Limb (tissue), 2 donors: Measurements from ENCODE around the gene TUBA1B.

Experiments
- DNase-seq, 2 donors: peaks; one replicate each; pipeline ENCODE4 v3.0.0-alpha.2; 2016; ENCODE audit errors: extremely low spot score in 2 of 2

The TUBA1B gene

DNA sequence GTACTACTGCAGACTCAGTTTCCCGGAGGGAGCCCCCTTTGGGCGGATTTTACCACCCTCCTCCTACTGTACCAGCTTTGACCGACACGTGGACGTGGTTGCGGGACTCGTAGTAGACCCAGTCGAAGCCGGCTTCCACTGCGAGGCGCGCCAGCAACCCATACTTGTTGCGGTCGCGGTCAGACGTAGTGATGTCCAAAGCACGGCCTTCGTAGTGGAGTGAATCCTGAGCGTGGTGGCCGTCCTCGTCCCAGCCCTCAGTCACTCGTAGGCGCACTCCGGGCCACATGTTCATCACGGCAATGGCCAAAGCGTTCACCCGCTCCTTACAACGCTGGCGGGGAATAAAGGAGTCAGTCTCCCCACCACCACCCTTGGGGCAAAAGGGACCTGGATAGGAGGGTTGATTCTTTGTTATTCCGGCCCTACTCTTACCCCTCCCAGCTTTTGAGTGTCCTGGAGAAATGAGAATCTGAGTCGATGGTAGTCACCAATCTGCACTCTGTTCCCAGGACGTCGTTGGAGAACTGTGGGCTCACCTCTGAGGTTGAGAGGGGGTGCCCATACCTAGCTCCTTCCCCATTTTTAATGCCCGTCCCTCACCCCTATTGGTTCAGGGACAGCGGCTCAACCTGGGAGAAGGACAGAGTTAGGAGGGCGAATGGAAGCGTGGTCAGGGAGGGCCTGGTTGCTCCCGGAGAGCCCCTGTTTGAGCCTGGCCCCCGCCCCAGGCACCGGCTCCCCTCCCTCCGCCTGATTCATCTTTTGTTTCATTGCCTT lies 39.9 kb downstream of the TUBA1B start:
- no peak for DNase-seq

DNA sequence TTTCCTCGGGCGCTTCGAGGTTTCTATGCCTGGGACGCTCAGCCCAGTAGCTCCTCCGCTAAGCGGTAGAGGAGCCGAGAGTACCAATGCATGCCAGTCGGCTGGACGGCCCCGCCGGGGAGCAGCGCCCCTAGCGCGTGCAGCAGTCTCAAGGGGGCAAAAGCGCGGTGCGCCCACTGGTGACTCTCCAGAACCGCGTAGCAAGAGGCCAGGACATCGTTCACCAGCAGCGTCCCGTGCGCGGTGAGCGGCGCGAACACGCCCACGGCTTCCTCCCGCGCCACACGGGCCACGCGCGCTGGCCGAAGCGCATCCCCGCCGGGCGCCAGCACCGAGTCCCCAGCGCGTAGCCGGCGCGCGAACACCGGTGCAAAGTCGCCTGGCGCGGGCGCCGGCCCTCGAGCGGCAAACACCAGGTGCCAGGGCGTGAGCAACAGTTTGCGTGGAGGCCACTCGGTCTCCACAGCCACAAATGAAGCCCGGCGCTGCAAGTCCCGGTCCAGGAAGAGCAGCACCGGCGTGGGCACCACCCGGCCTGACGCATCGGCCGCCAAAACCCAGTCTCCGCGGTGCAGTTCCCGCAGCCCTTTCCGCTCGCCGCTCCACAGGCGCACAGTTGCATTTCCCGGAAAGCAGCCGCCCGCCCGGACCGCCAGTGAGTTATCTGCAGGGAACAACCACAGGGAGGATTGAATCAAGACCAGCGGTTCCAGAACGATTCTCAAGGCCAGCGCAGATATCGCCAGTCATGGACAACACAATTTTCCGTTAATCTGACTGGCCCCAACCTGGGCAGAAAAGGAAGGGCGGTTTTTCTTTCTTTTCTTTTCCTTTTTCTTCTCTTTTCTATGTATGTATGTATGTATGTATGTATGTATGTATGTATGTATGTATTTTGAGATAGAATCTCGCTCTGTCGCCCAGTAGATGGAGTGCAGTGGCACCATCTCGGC lies 41.1 kb downstream of the TUBA1B start:
- DNase-seq, result peak in 1 of 2 donors; percentile 76

DNA sequence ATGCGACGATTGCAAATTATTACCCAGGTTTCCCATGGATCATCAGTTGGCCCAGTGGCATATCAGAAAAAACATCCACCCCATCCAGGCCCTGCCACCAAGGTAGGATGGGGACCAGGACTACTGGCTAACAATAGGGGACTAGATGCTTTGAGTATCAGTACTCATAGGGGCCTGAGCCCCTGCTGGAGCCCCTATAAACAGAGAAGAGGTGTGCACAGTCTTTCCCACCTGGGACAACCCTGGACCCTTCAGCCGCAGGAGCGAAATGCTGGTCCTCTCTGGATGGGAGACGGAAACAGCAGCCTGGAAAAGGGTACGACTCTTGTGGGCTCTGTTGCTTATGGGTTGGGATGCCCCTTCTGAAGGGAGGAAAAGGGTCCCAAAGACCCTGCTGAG lies 42.3 kb downstream of the TUBA1B start:
- DNase-seq, result no peak

DNA sequence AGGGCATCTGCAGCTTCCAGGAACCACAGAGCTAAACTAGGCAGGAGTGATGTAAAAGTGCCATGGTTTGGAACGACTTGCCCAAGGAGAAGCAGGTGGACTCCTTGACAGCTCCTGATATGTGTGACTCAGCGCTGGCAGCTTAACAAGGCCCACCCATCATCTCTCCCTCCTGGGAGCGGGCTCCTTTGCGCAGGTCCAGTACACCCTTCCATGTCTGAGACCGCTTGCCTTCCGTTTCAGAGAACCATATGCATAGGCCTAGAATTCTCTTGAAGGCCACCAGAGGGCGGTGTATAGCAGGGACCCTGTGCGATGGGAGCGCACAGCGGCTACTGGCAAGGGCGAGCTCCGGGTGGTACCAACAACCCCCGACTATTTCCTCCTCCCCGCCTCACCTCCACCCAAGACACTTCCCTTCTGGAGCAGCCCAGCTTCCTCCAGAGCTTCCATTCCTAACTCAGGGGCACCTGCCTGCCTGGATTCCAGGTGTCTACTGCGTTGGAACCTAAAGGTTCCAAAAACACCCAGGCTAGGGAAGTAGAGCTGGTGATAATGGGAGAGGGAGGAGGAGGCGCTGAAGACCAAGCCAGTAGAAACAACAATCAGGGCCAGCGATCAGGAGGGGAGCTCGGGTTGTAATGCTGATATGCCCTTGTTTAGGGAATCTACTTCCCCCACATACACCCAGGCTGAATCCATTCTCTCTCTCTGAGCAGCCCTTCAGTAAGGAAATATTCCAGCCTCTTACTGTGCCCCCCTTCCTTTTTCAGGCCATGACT lies 42.9 kb downstream of the TUBA1B start:
- peak; percentile 81 to 86 for DNase-seq

DNA sequence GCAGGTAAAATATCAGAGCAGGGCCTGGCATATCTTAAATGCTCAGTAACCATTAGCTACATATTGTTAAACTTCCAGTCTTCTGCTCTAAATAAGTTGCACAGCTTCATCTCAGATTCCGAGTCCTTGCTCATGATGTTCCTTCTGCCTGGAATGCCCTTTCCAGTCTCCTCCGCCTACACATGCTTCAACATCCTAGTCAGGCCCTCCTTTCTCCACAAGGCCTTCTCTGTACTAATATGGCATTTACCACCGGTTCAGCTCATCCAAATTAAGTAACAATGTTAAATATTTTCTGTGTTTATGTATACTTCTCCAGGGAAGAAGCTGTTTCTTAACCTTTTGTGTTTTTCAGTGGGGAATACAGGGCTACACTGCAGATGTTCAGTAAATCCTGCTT lies 45.1 kb downstream of the TUBA1B start:
- DNase-seq, result no peak

DNA sequence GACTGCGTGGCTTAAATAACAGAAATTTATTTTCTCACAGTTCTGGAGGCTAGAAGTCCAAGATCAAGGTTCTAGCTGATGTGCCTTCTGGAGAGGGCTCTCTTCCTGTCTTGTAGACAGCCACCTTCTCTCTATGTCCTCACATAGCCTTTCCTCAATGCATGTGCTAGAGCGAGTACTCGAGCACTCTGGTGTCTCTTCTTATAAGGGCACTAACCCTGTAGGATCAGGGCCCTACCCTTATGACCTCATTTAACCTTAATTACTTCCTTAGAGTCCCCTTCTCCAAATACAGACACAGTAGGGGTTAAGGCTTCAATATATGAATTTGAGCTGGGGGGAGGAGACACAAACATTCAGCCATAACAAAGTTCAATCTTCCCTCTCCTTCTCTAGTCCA lies 46.8 kb downstream of the TUBA1B start:
- no peak for DNase-seq

DNA sequence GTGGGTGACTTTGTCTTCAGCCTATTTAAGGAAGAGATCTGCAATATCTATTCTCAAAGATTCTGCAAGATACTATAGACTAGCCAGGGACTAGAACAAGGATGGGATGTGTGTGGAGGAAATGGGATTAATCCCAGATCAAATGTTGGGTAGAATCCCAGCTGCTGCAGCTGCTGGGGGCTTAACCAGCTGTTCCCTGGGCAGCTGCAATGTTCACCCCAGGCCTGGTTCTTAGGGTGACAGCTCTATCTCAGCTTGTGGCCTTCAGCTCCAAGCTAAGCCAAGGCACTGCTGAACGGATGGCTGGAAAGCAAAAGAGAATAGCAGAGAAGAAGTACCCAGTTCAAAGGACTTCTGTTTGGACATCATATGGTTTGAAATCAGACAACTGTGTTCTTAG lies 51.4 kb downstream of the TUBA1B start:
- peak; percentile 52 to 55 for DNase-seq
